ENCODE results near the gene RRN3.
"Not testable (repeated sequence)": the region's sequence is repeated elsewhere in the genome, so short reads cannot be mapped to it uniquely, and the experiment has no call there.

GRCh38 chr16:15016951-15017580, 77.0 kb downstream of the RRN3 start:
- TF ChIP-seq, protein P1, sequence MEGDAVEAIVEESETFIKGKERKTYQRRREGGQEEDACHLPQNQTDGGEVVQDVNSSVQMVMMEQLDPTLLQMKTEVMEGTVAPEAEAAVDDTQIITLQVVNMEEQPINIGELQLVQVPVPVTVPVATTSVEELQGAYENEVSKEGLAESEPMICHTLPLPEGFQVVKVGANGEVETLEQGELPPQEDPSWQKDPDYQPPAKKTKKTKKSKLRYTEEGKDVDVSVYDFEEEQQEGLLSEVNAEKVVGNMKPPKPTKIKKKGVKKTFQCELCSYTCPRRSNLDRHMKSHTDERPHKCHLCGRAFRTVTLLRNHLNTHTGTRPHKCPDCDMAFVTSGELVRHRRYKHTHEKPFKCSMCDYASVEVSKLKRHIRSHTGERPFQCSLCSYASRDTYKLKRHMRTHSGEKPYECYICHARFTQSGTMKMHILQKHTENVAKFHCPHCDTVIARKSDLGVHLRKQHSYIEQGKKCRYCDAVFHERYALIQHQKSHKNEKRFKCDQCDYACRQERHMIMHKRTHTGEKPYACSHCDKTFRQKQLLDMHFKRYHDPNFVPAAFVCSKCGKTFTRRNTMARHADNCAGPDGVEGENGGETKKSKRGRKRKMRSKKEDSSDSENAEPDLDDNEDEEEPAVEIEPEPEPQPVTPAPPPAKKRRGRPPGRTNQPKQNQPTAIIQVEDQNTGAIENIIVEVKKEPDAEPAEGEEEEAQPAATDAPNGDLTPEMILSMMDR (IDR thresholded peaks at IDR 0.05; ENCODE audit: insufficient read depth, low read depth, low read length): not testable (repeated sequence)
- TF ChIP-seq EZH2 (IDR thresholded peaks at IDR 0.05; ENCODE audit: insufficient read depth, low read length): not testable (repeated sequence)
